ENCODE results near the gene LRRC2. TPM values are rescaled to one million over a fixed set of nuclear protein-coding genes. Genes with fewer than 3 reads are reported as not detected.

LRRC2 gene
- total RNA-seq, 1 donor from 2014 or later = 0.31 TPM

- Mint-ChIP-seq H3K4me3 (peak overlapping the region; percentile 61), H3K36me3 (no peaks in the 10 kb centered on the region), H3K9me3 (no peaks in the 10 kb centered on the region), H3K27ac (no peak overlapping the region), H3K4me1 (ENCODE audit: unreplicated experiment) (peaks cover 5% of the 10 kb centered on the region), H3K27me3 (peaks cover 10% of the 10 kb centered on the region)
- DNase-seq (ENCODE audit: extremely low spot score, unreplicated experiment) = peak; percentile 92
- peak; percentile 97 for TF ChIP-seq CTCF (conservative IDR thresholded peaks at IDR 0.05)
Measured at GRCh38 chr3:46488735-46489361, 77.3 kb downstream of the LRRC2 start.

GRCh38 chr3:46485779-46486175 lies 80.3 kb downstream of the LRRC2 start:
- H3K4me1 Mint-ChIP-seq (ENCODE audit: unreplicated experiment) = peaks cover 5% of the 10 kb centered on the region
- H3K36me3 Mint-ChIP-seq = no peaks in the 10 kb centered on the region
- no peak overlapping the region for H3K4me3 Mint-ChIP-seq
- TF ChIP-seq CTCF (conservative IDR thresholded peaks at IDR 0.05) = no peak
- H3K9me3 Mint-ChIP-seq = no peaks in the 10 kb centered on the region
- DNase-seq (ENCODE audit: extremely low spot score, unreplicated experiment) = no peak
- peaks cover 10% of the 10 kb centered on the region for H3K27me3 Mint-ChIP-seq
- H3K27ac Mint-ChIP-seq = no peak overlapping the region

GRCh38 chr3:46484911-46485778 lies 81.0 kb downstream of the LRRC2 start:
- DNase-seq (ENCODE audit: extremely low spot score, unreplicated experiment) = no peak
- H3K4me1 Mint-ChIP-seq (ENCODE audit: unreplicated experiment) = peaks cover 5% of the 10 kb centered on the region
- TF ChIP-seq CTCF (conservative IDR thresholded peaks at IDR 0.05) = no peak
- H3K9me3 Mint-ChIP-seq = no peaks in the 10 kb centered on the region
- peaks cover 10% of the 10 kb centered on the region for H3K27me3 Mint-ChIP-seq
- H3K36me3 Mint-ChIP-seq = no peaks in the 10 kb centered on the region
- H3K4me3 Mint-ChIP-seq = no peak overlapping the region
- H3K27ac Mint-ChIP-seq = no peak overlapping the region

GRCh38 chr3:46484388-46484787 lies 81.7 kb downstream of the LRRC2 start:
- H3K9me3 Mint-ChIP-seq = no peaks in the 10 kb centered on the region
- no peak for DNase-seq (ENCODE audit: extremely low spot score, unreplicated experiment)
- TF ChIP-seq CTCF (conservative IDR thresholded peaks at IDR 0.05) = no peak

GRCh38 chr3:46483825-46484224 lies 82.3 kb downstream of the LRRC2 start:
- Mint-ChIP-seq H3K27me3 (peaks cover 18% of the 10 kb centered on the region), H3K27ac (no peak overlapping the region), H3K9me3 (no peaks in the 10 kb centered on the region), H3K4me1 (ENCODE audit: unreplicated experiment) (peaks cover 5% of the 10 kb centered on the region), H3K36me3 (no peaks in the 10 kb centered on the region), H3K4me3 (no peak overlapping the region)
- no peak for DNase-seq (ENCODE audit: extremely low spot score, unreplicated experiment)
- TF ChIP-seq CTCF (conservative IDR thresholded peaks at IDR 0.05) = no peak

More at GRCh38 chr3:46484388-46484787, 81.7 kb downstream of the LRRC2 start:
- peaks cover 5% of the 10 kb centered on the region for H3K4me1 Mint-ChIP-seq (ENCODE audit: unreplicated experiment)
- no peak overlapping the region for H3K27ac Mint-ChIP-seq
- peaks cover 13% of the 10 kb centered on the region for H3K27me3 Mint-ChIP-seq
- H3K36me3 Mint-ChIP-seq = no peaks in the 10 kb centered on the region
- H3K4me3 Mint-ChIP-seq = no peak overlapping the region
